CD4-positive, CD25-positive, alpha-beta regulatory T cell (primary cell): ENCODE data around the gene GPR171. TPM values are rescaled to one million over a fixed set of nuclear protein-coding genes. Genes with fewer than 3 reads are reported as not detected.

ENCODE experiments used
- ATAC-seq, 2 donors: fragments of 150-1000 bp; cut with Tn5 transposase; one replicate each; pipeline ENCODE4 v1.10.0; 2021; ENCODE audit warnings: low read depth in 2 of 2, moderate number of reproducible peaks in 2 of 2, moderate library complexity in 1 of 2
- DNase-seq, 3 donors: peaks; one replicate each; pipeline versions ENCODE4 v3.0.0 to v3.0.0-alpha.2; 2012 to 2022; ENCODE audit warnings: mixed read lengths in 1 of 3
- H3K27ac ChIP-seq: one replicate; pipeline ENCODE4 v1.7.0; 2013; ENCODE audit warnings: mild to moderate bottlenecking, low read length; ENCODE audit not compliant: insufficient read depth, poor library complexity, severe bottlenecking
- H3K27me3 ChIP-seq: one replicate; pipeline ENCODE4 v1.7.0; 2013; ENCODE audit warnings: low read length; ENCODE audit not compliant: control insufficient read depth, insufficient read depth
- H3K36me3 ChIP-seq: one replicate; pipeline ENCODE4 v1.7.0; 2013; ENCODE audit warnings: mild to moderate bottlenecking, low read length, moderate library complexity; ENCODE audit not compliant: control insufficient read depth, insufficient read depth
- H3K4me1 ChIP-seq: 2 replicates; pipeline ENCODE4 v1.7.0; 2013; ENCODE audit warnings: mild to moderate bottlenecking, low read length; ENCODE audit not compliant: insufficient read depth, control insufficient read depth, poor library complexity, severe bottlenecking
- H3K4me3 ChIP-seq: one replicate; pipeline ENCODE4 v1.7.0; 2013; ENCODE audit warnings: low read depth, mild to moderate bottlenecking, low read length, moderate library complexity
- H3K9me3 ChIP-seq, 2 experiments: 1 replicate in 1 of 2; 2 replicates in 1 of 2; pipeline ENCODE4 v1.7.0; 2013; ENCODE audit warnings: low read length in 2 of 2, mild to moderate bottlenecking in 1 of 2, moderate library complexity in 1 of 2; ENCODE audit not compliant: control insufficient read depth in 2 of 2
- H3K27ac Mint-ChIP-seq, 3 donors: one replicate each; pipeline ENCODE4 v1.8.0; 2020 to 2022; ENCODE audit warnings: mild to moderate bottlenecking in 3 of 3, mixed read lengths in 3 of 3, moderate library complexity in 2 of 3
- H3K27me3 Mint-ChIP-seq: one replicate; pipeline ENCODE4 v1.8.0; 2022; ENCODE audit warnings: mild to moderate bottlenecking, mixed read lengths
- H3K36me3 Mint-ChIP-seq: one replicate; pipeline ENCODE4 v1.8.0; 2020; ENCODE audit warnings: mixed read lengths
- H3K4me1 Mint-ChIP-seq, 4 donors: one replicate each; pipeline ENCODE4 v1.8.0; 2020 to 2022; ENCODE audit warnings: mixed read lengths in 4 of 4, mild to moderate bottlenecking in 1 of 4
- H3K4me3 Mint-ChIP-seq, 4 donors: one replicate each; pipeline ENCODE4 v1.8.0; 2020 to 2022; ENCODE audit warnings: mild to moderate bottlenecking in 4 of 4, mixed read lengths in 4 of 4, moderate library complexity in 3 of 4
- H3K9me3 Mint-ChIP-seq, 7 donors: one replicate each; pipeline ENCODE4 v1.8.0; 2020 to 2022; ENCODE audit warnings: mixed read lengths in 7 of 7, mild to moderate bottlenecking in 3 of 7, moderate library complexity in 2 of 7
- polyA plus RNA-seq, 4 donors: library from polyadenylated mRNA; unstranded; fragments of 300-500 nt; fragmentation: Illumina TruSeq; gene quantifications; one replicate each; pipeline ENCODE4 v1.2.3, GENCODE V29; 2021
- total RNA-seq: library from RNA; stranded (reverse); gene quantifications from one replicate; pipeline ENCODE4 v1.2.3, GENCODE V29; 2022

Gene GPR171
- total and polyA plus RNA-seq, 5 donors from 2014 or later, result 26.8 to 118 (median 96.7) TPM

DNA sequence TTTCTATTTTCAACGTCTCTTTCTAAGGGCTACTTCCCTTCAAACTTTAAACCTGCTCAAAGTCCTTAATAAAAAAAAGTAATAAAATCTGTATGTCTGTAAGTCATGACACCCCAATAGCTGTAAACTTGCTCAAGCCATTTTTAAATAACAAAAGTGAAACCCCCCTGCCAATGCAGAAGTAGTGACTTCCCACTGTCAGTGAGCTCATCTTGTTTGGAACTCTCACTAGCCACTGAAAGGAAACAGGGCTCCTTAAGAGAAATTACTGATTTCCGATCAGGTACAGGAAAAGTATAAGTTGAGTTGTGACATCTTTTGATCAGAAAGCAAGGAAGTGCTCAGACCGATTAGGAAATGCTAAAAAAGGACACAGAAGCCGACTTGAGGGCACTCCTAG lies 27.6 kb upstream of the GPR171 start:
- H3K4me1 ChIP-seq, result peaks cover 15% of the 10 kb centered on the region
- H3K36me3 ChIP-seq, result no peaks in the 10 kb centered on the region
- no peaks in the 10 kb centered on the region for H3K9me3 ChIP-seq
- Mint-ChIP-seq H3K27me3 (peaks cover 7% of the 10 kb centered on the region), H3K9me3 (peaks cover 0 to 1% (median 0%) of the 10 kb centered on the region in 7 donors), H3K4me1 (peaks cover 13 to 30% (median 24%) of the 10 kb centered on the region in 4 donors), H3K4me3 (peak overlapping the region in 1 of 4 donors; percentile 1), H3K36me3 (no peaks in the 10 kb centered on the region), H3K27ac (peak overlapping the region; percentile 8 to 45 (median 10))
- no peak overlapping the region for H3K27ac ChIP-seq
- DNase-seq (peak in 1 of 3 donors; percentile 50), ATAC-seq (no peak)
- peak overlapping the region; percentile 17 for H3K4me3 ChIP-seq
- no peaks in the 10 kb centered on the region for H3K27me3 ChIP-seq

DNA sequence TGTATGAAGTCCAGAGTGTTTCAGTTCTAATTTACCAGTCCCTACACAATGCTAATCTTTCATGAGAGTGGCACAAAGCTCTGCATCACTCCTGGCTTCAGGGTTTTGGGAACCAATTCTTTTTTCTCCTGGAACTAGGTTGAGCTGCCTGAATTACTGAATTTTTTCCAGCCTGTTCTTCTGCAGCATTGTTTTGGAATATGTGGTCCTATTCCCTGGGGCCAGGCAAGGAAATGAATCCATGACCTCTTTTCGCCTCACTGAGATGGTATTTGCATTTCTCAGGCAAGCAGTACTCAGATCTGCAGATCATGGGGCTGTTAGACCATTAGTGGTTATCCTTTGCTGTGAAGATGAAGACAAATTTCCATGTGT lies 25.6 kb upstream of the GPR171 start:
- H3K36me3 Mint-ChIP-seq, result no peaks in the 10 kb centered on the region
- H3K4me1 Mint-ChIP-seq, result peaks cover 20 to 42% (median 28%) of the 10 kb centered on the region in 4 donors
- peaks cover 0 to 1% (median 0%) of the 10 kb centered on the region in 7 donors for H3K9me3 Mint-ChIP-seq
- ATAC-seq (no peak), DNase-seq (no peak)
- Histone ChIP-seq H3K9me3 (no peaks in the 10 kb centered on the region), H3K27ac (no peak overlapping the region), H3K27me3 (no peaks in the 10 kb centered on the region), H3K4me1 (peaks cover 15% of the 10 kb centered on the region), H3K36me3 (no peaks in the 10 kb centered on the region), H3K4me3 (no peak overlapping the region)
- H3K4me3 Mint-ChIP-seq, result no peak overlapping the region
- peaks cover 7% of the 10 kb centered on the region for H3K27me3 Mint-ChIP-seq
- peak overlapping the region in 1 of 3 donors; percentile 89 for H3K27ac Mint-ChIP-seq

DNA sequence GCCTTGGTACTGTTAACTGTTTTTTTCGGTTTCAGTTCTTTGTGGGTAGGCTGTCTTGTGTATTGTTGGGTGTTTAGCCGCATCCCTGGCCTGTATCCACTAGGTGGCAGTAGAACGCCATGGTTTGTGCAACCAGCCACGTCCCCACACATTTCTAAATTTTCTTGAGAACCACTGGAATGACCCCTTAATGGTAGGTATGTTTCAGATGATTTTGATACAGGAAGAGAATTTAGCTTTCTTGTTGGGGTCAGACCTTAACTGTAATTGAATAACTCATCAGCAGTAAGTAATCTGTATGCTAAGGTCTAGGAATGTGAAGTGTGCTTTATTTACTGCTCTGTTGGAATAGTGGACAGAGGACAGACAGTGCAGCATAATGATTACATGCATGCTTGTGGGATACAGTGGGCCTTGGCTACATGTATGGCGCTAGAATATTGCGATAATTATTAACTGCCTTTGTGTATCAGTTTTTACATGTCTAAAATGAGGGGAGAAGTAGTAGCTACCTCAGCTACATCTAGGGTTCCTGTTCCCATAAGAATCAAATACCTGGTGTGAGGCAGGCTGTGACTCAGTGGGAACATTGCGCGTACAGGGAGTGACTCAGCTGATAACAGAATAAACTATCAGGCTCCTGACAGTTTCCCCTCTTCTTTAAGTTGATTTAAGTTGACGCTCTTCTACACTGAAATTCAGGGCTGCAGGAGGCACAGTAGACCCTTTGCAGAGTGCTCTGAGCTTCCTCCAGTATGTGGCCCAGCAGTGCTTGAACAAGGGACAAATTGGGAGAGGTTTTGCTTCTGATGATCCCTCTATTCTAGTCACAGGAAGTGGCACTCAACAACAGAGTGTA lies 25.0 kb upstream of the GPR171 start:
- H3K4me3 Mint-ChIP-seq, result peak overlapping the region in 2 of 4 donors; percentile 2 to 3
- H3K9me3 Mint-ChIP-seq, result peaks cover 0 to 1% (median 0%) of the 10 kb centered on the region in 7 donors
- peak; percentile 71 to 79 for ATAC-seq
- no peak overlapping the region for H3K27ac ChIP-seq
- peaks cover 7% of the 10 kb centered on the region for H3K27me3 Mint-ChIP-seq
- no peaks in the 10 kb centered on the region for H3K36me3 ChIP-seq
- peak overlapping the region; percentile 43 to 89 (median 81) for H3K27ac Mint-ChIP-seq
- H3K9me3 ChIP-seq, result no peaks in the 10 kb centered on the region
- DNase-seq, result peak; percentile 48 to 90 (median 77)
- H3K27me3 ChIP-seq, result no peaks in the 10 kb centered on the region
- H3K4me1 Mint-ChIP-seq, result peaks cover 20 to 42% (median 28%) of the 10 kb centered on the region in 4 donors
- peak overlapping the region; percentile 52 for H3K4me3 ChIP-seq
- peaks cover 15% of the 10 kb centered on the region for H3K4me1 ChIP-seq
- H3K36me3 Mint-ChIP-seq, result no peaks in the 10 kb centered on the region

DNA sequence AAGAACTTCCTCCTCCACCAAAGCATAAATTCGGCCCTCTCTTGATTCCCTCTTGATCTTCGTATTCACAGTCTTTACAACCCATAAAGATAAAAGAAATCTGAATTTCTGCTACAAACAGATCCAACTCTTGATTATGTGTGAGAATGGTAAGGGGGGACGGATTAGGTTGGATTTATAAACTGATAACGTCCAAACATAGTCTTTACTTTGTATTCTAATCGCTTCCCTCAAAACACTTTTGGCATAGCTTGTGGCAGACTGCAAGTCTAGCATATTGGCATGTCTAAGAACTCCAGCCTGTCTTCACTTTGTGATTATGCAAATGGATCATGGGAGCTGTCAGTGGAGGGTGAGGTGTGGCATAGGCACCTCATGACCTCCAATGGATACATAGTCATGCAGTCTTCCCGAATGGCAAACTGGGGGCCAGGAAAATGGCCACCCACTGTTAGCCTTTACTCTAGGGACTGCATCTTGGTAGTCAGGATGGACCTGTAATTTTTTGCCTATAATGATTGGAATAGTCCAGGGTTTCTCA lies 24.3 kb upstream of the GPR171 start:
- Histone ChIP-seq H3K27me3 (no peaks in the 10 kb centered on the region), H3K27ac (no peak overlapping the region), H3K4me1 (peaks cover 15% of the 10 kb centered on the region), H3K4me3 (peak overlapping the region; percentile 52), H3K36me3 (no peaks in the 10 kb centered on the region), H3K9me3 (no peaks in the 10 kb centered on the region)
- Mint-ChIP-seq H3K4me1 (peaks cover 20 to 42% (median 28%) of the 10 kb centered on the region in 4 donors), H3K4me3 (peak overlapping the region in 2 of 4 donors; percentile 2 to 4), H3K27me3 (peaks cover 7% of the 10 kb centered on the region), H3K36me3 (no peaks in the 10 kb centered on the region), H3K9me3 (peaks cover 0 to 2% (median 0%) of the 10 kb centered on the region in 7 donors), H3K27ac (peak overlapping the region; percentile 43 to 81 (median 70))
- no peak for DNase-seq
- no peak for ATAC-seq

DNA sequence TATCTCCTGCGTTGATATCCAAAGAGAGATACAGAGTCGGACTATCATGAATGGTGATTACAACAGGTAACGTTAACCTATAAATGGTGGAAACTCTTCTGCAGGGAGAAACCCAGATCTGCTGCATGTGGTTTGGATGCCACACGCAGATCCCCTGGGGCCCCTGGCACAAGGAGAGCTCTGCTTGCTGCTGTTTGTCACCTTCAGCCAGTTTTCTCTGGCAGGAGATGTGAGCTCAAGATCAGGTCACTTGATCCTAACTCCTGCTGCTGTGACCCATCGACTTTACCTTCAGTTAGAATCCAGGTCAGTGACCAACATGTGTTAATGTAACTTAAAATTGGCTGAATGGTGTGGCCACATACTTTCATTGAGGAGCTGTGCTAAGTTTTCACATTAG lies 23.8 kb upstream of the GPR171 start:
- Mint-ChIP-seq H3K4me1 (peaks cover 20 to 42% (median 28%) of the 10 kb centered on the region in 4 donors), H3K36me3 (no peaks in the 10 kb centered on the region), H3K9me3 (peaks cover 0 to 7% (median 0%) of the 10 kb centered on the region in 7 donors), H3K4me3 (no peak overlapping the region), H3K27ac (peak overlapping the region in 2 of 3 donors; percentile 70 to 81), H3K27me3 (peaks cover 7% of the 10 kb centered on the region)
- Histone ChIP-seq H3K27me3 (no peaks in the 10 kb centered on the region), H3K9me3 (no peaks in the 10 kb centered on the region), H3K27ac (peak overlapping the region; percentile 7), H3K36me3 (no peaks in the 10 kb centered on the region), H3K4me3 (peak overlapping the region; percentile 52), H3K4me1 (peaks cover 15% of the 10 kb centered on the region)
- DNase-seq (peak in 1 of 3 donors; percentile 29), ATAC-seq (no peak)

DNA sequence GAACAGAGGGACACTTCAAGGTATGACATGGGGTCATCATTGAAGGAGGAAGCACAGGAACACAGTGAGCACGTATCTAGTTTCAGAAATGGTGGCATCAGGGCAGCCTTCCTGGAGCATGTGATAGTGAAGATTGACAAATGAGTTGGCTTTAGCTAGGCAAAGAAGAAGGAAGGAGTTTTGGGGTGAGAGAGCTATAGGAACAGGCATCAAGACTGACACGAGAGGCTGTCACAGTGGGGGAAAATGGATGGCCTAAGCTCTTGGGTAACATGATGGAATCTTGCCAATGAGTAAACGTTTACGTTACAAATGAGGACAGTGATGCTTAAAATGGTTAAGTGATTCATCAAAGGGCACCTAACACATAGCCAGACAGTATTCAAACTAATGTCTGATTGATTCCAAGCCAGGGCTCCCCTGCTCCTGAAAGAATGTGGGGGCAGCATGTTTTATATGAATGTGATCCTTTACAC lies 23.1 kb upstream of the GPR171 start:
- no peak for DNase-seq
- Mint-ChIP-seq H3K27ac (peak overlapping the region; percentile 72 to 89 (median 81)), H3K9me3 (peaks cover 0 to 10% (median 0%) of the 10 kb centered on the region in 7 donors), H3K27me3 (peaks cover 10% of the 10 kb centered on the region), H3K4me1 (peaks cover 20 to 42% (median 28%) of the 10 kb centered on the region in 4 donors), H3K36me3 (no peaks in the 10 kb centered on the region), H3K4me3 (peak overlapping the region in 1 of 4 donors; percentile 4)
- peaks cover 15% of the 10 kb centered on the region for H3K4me1 ChIP-seq
- H3K36me3 ChIP-seq, result no peaks in the 10 kb centered on the region
- H3K4me3 ChIP-seq, result peak overlapping the region; percentile 10
- ATAC-seq, result no peak
- H3K27ac ChIP-seq, result peak overlapping the region; percentile 7
- H3K27me3 ChIP-seq, result no peaks in the 10 kb centered on the region
- H3K9me3 ChIP-seq, result no peaks in the 10 kb centered on the region

DNA sequence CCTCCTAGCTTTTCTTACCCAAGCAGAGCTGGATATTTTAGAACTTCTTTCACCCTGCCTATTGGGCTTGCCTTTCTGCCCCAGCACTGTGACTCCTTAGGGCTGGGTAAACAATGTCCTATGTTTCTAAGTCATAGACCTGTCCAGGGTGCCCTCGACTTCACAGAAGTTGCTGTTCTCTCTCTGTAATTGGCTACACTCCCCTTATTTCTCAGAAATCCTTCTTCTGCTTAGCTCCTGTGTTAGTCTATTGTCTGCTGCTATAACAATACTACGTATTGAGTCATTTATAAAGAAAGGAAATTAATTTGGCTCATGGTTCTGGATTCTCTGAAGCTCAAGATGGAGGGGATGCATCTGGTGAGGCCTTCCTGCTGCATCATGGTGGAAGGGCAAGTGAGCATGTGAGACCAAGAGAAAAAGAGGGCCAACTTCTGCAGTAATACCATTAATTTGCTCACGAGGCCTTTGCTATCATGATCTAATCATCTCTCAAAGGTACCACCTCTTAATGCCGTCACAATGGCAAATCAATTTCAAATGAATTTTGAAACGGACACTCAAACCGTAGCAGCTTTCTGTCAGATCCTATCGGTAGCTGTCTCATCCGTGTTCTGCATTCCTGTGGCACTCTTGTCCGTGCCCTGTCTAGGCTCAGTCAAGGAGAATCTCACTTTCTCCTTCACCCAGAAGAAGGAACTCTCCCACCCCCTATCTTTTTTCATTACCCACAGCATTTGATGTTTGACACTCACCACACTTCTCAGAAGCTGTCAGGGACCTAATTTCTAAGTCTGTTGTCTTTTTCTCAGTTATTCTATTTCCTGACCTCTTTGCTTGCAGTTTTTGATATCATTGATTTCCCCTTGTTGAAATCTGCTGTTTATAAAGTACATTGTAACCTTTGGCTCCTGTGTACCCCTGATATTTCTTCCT lies 22.3 kb upstream of the GPR171 start:
- Mint-ChIP-seq H3K4me1 (peaks cover 14 to 36% (median 25%) of the 10 kb centered on the region in 4 donors), H3K27me3 (peaks cover 5% of the 10 kb centered on the region), H3K27ac (peak overlapping the region; percentile 72 to 89 (median 81)), H3K4me3 (peak overlapping the region in 2 of 4 donors; percentile 4 to 41), H3K36me3 (no peaks in the 10 kb centered on the region), H3K9me3 (peaks cover 0 to 13% (median 0%) of the 10 kb centered on the region in 7 donors)
- Histone ChIP-seq H3K27me3 (no peaks in the 10 kb centered on the region), H3K4me3 (no peak overlapping the region), H3K36me3 (no peaks in the 10 kb centered on the region), H3K9me3 (no peaks in the 10 kb centered on the region), H3K27ac (peak overlapping the region; percentile 49), H3K4me1 (peaks cover 15% of the 10 kb centered on the region)
- ATAC-seq (peak; percentile 44 to 66), DNase-seq (peak in 1 of 3 donors; percentile 80)
